ENCODE data around the gene NRP2. TPM values are rescaled to one million over a fixed set of nuclear protein-coding genes. Genes with fewer than 3 reads are reported as not detected.

The NRP2 gene
- total RNA-seq, 1 experiment from 2014 or later = 13.9 TPM

- DNase-seq (ENCODE audit: low spot score) = no peak
Observed at GRCh38 chr2:205802941-205803340, 120.6 kb downstream of the NRP2 start.

- no peak for DNase-seq (ENCODE audit: low spot score)
Observed at GRCh38 chr2:205803500-205803899, 121.2 kb downstream of the NRP2 start.

- no peak for DNase-seq (ENCODE audit: low spot score)
Observed at GRCh38 chr2:205805136-205805535, 122.8 kb downstream of the NRP2 start.

GRCh38 chr2:205806143-205806905 is 124.0 kb downstream of the NRP2 start:
- DNase-seq (ENCODE audit: low spot score) = no peak

GRCh38 chr2:205807229-205807628 is 124.9 kb downstream of the NRP2 start:
- DNase-seq (ENCODE audit: low spot score) = no peak

GRCh38 chr2:205807758-205808157 is 125.5 kb downstream of the NRP2 start:
- no peak for DNase-seq (ENCODE audit: low spot score)

GRCh38 chr2:205808486-205809121 is 126.3 kb downstream of the NRP2 start:
- peak; percentile 53 for DNase-seq (ENCODE audit: low spot score)

GRCh38 chr2:205811387-205811786 is 129.1 kb downstream of the NRP2 start:
- no peak for DNase-seq (ENCODE audit: low spot score)

GRCh38 chr2:205814039-205814364 is 131.7 kb downstream of the NRP2 start:
- DNase-seq (ENCODE audit: low spot score) = no peak

- no peak for DNase-seq (ENCODE audit: low spot score)
Observed at GRCh38 chr2:205815673-205816072, 133.4 kb downstream of the NRP2 start.

GRCh38 chr2:205816268-205816667 is 134.0 kb downstream of the NRP2 start:
- no peak for DNase-seq (ENCODE audit: low spot score)

GRCh38 chr2:205822579-205822978 is 140.3 kb downstream of the NRP2 start:
- DNase-seq (ENCODE audit: low spot score) = peak; percentile 60

- no peak for DNase-seq (ENCODE audit: low spot score)
Observed at GRCh38 chr2:205827809-205828365, 145.6 kb downstream of the NRP2 start.

GRCh38 chr2:205833864-205834263 is 151.6 kb downstream of the NRP2 start:
- DNase-seq (ENCODE audit: low spot score) = no peak

- no peak for DNase-seq (ENCODE audit: low spot score)
Observed at GRCh38 chr2:205834796-205835195, 152.5 kb downstream of the NRP2 start.

- no peak for DNase-seq (ENCODE audit: low spot score)
Observed at GRCh38 chr2:205835251-205835791, 153.0 kb downstream of the NRP2 start.

- no peak for DNase-seq (ENCODE audit: low spot score)
Observed at GRCh38 chr2:205835923-205836322, 153.6 kb downstream of the NRP2 start.

GRCh38 chr2:205836477-205837221 is 154.3 kb downstream of the NRP2 start:
- no peak for DNase-seq (ENCODE audit: low spot score)

- DNase-seq (ENCODE audit: low spot score) = no peak
Observed at GRCh38 chr2:205837663-205838062, 155.4 kb downstream of the NRP2 start.

GRCh38 chr2:205845446-205845845 is 163.1 kb downstream of the NRP2 start:
- DNase-seq (ENCODE audit: low spot score) = no peak
